Mucosa of gallbladder (tissue), 1 donor: ENCODE measurements around the gene NRIP2. TPM values are rescaled to one million over a fixed set of nuclear protein-coding genes. Genes with fewer than 3 reads are reported as not detected.
A peak's percentile ranks its signal among the peaks of the same experiment; 100 is the strongest.
"Not testable (repeated sequence)": the region's sequence is repeated elsewhere in the genome, so short reads cannot be mapped to it uniquely, and the experiment has no call there.

Experiments used
- DNase-seq: peaks from one replicate; pipeline ENCODE4 v3.0.0-alpha.2; 2020; ENCODE audit warnings: low spot score
- total RNA-seq: library from RNA; stranded (reverse); gene quantifications from one replicate; pipeline ENCODE4 v1.2.1, GENCODE V29; 2021
- donor health status: DM: no; HTN: no; CAD: no.

Gene NRIP2, protein sequence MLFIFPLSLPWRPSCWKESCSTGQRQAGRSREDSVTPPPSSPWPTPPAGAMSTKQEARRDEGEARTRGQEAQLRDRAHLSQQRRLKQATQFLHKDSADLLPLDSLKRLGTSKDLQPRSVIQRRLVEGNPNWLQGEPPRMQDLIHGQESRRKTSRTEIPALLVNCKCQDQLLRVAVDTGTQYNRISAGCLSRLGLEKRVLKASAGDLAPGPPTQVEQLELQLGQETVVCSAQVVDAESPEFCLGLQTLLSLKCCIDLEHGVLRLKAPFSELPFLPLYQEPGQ
- total RNA-seq: 3.2 TPM

GRCh38 chr12:2834581-2835491 is at the start of gene NRIP2:
Gene NRIP2 (minus strand): TSS chr12:2835035. CDS start chr12:2834983, 52 bp downstream.
- no peak for DNase-seq

DNA sequence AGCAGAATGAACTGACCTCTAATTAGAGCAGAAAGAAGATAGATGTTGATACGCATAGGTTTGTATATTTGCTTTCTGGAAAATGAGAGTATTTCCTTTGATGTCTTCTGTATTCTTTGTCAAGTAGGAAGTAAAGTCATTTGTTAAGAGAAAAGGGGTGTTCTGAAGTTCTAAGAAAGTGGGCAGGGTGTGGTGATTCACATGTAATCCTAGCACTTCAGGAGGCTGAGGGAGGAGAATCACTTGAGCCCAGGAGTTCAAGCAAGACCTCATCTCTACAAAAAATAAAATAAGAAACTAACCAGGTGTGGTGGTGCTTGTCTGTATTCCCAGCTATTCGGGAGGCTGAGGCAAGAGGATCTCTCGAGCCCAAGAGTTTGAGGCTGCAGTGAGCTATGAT is 45.0 kb upstream of the NRIP2 start:
- no peak for DNase-seq

DNA sequence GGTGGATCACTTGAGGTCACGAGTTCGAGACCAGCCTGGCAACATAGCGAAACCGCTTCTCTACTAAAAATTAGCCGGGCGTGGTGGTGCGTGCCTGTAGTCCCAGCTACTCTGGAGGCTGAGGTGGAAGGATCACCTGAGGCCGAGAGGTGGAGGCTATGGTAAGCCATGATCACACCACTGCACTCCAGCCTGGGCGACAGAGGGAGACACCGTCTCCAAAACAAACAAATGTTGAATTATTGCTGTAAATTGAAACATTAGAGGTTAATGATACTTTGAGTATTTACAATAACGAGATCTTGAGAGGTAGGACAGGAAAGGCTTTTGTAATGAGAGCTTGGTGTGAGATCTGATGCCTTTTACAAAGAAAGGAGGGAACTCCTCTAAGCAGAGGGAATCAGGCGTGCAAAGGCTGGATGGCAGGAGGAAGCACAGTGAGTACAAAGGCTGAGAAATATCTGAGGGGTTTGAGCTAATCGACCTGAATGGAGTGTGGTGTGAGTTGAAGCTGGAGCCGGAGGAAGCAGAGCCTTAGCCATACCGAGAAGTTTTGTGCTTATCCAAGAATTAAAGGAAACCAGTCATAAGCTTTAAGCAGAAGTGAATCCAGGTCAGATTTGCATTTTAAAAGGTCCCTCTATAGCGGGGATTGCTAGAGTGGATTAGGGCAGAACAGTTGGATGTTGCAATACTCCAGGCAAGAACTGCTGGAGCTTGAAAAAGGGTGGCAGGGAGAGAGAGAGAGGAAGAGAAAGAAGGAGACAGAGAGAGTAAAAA is 43.3 kb upstream of the NRIP2 start:
- DNase-seq: no peak

- peak; percentile 94 for DNase-seq
Observed at GRCh38 chr12:2877047-2877952, 42.5 kb upstream of the NRIP2 start, which contains the start of the genes FOXM1 and RHNO1. Gene FOXM1 (minus strand): TSS chr12:2877174. CDS start chr12:2874478, 2,696 bp downstream. Gene RHNO1 (plus strand): TSS chr12:2877223. CDS start chr12:2885367, 8,144 bp downstream.

- no peak for DNase-seq
Observed at GRCh38 chr12:2876431-2877046, 41.7 kb upstream of the NRIP2 start.

DNA sequence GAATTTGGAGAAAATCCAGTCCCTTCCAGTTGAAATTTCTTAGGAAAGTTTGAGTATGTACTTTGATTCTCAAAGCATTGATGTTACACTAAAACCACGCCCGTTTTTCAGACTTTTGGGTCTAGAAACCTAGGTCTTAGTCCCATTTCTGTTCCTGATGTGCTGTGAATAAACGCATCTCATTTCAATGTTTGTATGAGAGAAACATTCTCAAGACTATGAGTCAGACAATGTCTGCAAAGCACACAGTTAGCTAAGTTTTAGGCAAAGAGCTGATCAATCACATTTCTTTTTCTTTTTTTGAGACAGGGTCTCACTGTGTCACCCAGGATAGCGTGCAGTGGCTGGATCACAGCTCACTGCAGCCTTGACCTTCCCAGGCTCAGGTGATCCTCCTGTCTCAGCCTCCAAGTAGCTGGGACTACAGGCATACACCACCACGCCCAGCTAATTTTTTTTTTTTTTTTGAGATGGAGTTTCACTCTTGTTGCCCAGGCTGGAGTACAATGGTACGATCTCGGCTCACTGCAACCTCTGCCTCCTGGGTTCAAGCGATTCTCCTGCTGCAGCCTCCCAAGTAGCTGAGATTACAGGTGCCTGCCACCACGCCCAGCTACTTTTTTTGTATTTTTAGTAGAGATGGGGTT is 34.3 kb upstream of the NRIP2 start:
- not testable (repeated sequence) for DNase-seq

- no peak for DNase-seq
Observed at GRCh38 chr12:2864198-2864597, 29.4 kb upstream of the NRIP2 start.

DNA sequence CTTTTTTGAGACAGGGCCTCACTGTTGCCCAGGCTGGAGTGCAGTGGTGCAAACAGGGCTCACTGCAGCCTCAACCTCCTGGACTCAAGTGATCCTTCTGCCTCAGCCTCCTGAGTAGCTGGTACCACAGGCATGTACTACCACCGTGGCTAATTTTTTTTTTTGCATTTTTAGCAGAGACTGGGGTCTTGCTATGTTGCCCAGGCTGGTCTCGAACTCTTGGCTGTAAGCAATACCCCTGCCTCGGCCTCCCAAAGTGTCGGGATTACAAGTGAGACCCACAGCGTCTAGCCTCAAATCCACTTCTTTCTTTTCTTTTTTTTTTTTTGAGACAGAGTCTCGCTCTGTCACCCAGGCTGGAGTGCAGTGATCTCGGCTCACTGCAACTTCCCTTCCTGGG is 28.6 kb upstream of the NRIP2 start:
- not testable (repeated sequence) for DNase-seq

GRCh38 chr12:2862876-2863275 is 28.0 kb upstream of the NRIP2 start:
- DNase-seq: no peak

- no peak for DNase-seq
Observed at GRCh38 chr12:2860170-2860569, 25.3 kb upstream of the NRIP2 start.

GRCh38 chr12:2858944-2859421 is 24.1 kb upstream of the NRIP2 start:
- no peak for DNase-seq

DNA sequence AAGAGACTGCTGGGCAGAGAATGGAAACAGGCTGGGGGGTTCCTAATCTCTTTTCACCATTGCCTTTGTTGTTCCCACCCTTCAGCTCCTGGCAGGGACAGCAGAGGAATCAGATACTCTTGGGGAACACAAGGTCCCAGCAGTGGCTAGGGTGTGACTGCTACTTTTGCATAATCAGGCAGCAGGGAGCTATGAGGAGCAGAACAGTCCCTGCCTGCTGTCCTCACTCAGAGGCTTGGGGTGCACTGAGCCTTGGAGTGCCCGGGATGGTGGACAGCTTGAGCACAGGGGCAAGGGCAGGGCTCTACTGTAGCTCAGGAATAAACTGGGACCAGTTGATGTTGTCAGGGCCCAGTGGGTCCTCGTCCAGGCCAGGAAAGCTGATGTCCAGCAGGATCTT is 23.5 kb upstream of the NRIP2 start:
- no peak for DNase-seq

- no peak for DNase-seq
Observed at GRCh38 chr12:2857576-2857975, 22.7 kb upstream of the NRIP2 start.

- no peak for DNase-seq
Observed at GRCh38 chr12:2857021-2857431, 22.2 kb upstream of the NRIP2 start, which contains the start of gene TEX52. Gene TEX52 (minus strand): TSS chr12:2857039. CDS start chr12:2857026, 13 bp downstream.

DNA sequence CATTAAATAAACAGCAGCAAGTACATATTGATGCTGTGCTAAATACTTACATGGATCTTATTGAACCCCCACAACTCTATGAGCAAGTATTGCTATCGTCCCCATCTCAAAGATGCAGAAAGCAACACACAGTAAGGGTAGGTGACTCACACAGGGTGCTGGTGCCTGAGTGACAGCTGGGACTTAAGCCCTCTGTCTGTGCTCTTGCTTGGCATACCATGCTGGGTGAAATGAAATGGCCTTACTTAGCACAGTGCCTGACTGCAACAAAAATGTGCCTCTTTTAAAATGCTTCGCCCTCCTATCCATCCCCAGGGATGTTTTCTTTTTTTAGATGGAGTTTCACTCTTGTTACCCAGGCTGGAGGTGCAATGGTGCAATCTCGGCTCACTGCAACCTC is 21.2 kb upstream of the NRIP2 start:
- no peak for DNase-seq

- DNase-seq: no peak
Observed at GRCh38 chr12:2855546-2855945, 20.7 kb upstream of the NRIP2 start.

- DNase-seq: no peak
Observed at GRCh38 chr12:2854669-2855453, 20.0 kb upstream of the NRIP2 start.

- DNase-seq: peak; percentile 79
Observed at GRCh38 chr12:2853626-2854025, 18.8 kb upstream of the NRIP2 start.

DNA sequence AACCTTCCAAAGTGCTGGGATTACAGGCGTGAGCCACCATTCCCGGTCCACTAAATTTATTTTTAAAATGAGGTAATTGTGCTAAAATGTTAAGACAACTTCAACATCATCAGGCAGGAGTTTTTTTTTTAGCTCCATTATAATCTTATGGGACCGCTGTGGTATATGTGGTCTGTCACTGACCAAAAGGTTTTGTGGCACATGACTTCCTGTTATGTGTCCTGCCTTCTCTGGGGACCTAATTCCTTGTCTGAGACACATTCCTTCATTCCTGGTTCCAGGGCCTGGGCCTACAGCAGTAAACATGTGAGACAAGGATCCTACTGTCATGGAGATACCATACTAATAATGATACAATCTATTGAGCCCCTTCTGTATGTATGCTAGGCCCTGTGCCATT is 17.1 kb upstream of the NRIP2 start:
- no peak for DNase-seq
